ENCODE measurements around the gene PDIA4. TPM values are rescaled to one million over a fixed set of nuclear protein-coding genes. Genes with fewer than 3 reads are reported as not detected.

The PDIA4 gene
- total RNA-seq, result 10 to 100 TPM; 54.0 to 82.0 (median 62.7) TPM
- total RNA-seq (2013), result 78.7 TPM

DNA sequence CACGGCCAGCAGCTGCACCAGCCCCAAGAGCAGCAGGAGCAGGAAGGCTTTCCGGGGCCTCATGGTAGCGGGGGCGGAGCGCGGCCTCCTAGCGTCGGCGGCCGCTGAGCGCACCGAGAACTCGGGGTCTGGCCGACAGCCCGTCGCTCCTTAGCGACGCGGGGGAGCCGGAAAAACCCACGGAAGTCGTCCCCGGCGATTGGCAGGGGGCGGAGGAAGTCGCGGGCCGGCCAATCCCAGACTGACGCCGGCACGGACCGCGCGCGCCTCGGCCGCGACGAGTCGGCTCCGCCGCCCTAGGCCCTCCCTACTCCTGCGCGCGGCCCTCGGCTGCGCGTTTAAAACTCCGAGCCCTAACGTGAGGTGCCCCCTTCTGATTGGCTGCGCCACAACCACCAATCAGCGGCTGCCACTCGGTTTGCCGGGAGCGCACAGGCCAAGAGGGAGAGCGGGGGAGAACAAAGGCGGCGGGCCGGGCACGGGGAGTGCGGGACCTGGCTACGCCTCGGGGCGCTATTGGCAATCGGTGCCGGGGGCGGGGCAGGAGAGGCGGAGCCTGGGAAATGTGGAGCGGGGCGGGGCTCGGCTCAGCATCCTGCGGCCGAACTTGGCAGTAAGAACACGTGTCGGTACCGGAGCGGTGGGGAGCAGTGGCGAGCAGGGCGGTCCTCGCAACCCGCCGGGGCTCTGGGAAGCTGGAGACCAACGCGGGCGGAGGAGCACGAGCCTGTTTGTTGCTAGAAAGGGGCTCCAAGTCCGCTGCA is at the start of gene PDIA4:
Gene PDIA4 (minus strand): TSS at position 160 of the 764 bp plus-strand sequence. CDS start 97 bp downstream, at position 63.
- H3K4me3 Mint-ChIP-seq, result peak within 1 kb of the TSS; percentile 93
- H3K27ac Mint-ChIP-seq, result peak within 1 kb of the TSS; percentile 89 to 94
- Histone ChIP-seq H3K27ac (ENCODE audit: low read length) (peak within 1 kb of the TSS; percentile 60), H3K4me1 (ENCODE audit: control insufficient read depth, insufficient read depth, low read length) (peaks cover 18% of the 10 kb centered on the region), H3K36me3 (ENCODE audit: control insufficient read depth, insufficient read depth, low read length) (peaks cover 2% of the 10 kb centered on the region), H3K4me3 (ENCODE audit: low read length) (peak within 1 kb of the TSS; percentile 64), H3K9me3 (ENCODE audit: control insufficient read depth, insufficient read depth, low read length) (no peaks in the 10 kb centered on the region), H3K27me3 (ENCODE audit: control insufficient read depth, insufficient read depth, low read length) (no peaks in the 10 kb centered on the region)
- ATAC-seq, result peak; percentile 82 to 94 (median 87)
- TF ChIP-seq, protein P1, sequence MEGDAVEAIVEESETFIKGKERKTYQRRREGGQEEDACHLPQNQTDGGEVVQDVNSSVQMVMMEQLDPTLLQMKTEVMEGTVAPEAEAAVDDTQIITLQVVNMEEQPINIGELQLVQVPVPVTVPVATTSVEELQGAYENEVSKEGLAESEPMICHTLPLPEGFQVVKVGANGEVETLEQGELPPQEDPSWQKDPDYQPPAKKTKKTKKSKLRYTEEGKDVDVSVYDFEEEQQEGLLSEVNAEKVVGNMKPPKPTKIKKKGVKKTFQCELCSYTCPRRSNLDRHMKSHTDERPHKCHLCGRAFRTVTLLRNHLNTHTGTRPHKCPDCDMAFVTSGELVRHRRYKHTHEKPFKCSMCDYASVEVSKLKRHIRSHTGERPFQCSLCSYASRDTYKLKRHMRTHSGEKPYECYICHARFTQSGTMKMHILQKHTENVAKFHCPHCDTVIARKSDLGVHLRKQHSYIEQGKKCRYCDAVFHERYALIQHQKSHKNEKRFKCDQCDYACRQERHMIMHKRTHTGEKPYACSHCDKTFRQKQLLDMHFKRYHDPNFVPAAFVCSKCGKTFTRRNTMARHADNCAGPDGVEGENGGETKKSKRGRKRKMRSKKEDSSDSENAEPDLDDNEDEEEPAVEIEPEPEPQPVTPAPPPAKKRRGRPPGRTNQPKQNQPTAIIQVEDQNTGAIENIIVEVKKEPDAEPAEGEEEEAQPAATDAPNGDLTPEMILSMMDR (IDR thresholded peaks at IDR 0.05), result no peak
- intact Hi-C loops (cut with micrococcal nuclease), result loop anchor here (1.0 to 5.0 kb wide), 5 partner anchors 23 to 144 kb away; partner anchors contain the start of genes EZH2, ZNF398 and ZNF786
- peaks cover 36 to 42% of the 10 kb centered on the region in 2 donors for H3K4me1 Mint-ChIP-seq
- DNase-seq, result peak; percentile 96 to 98
- H3K9me3 Mint-ChIP-seq, result no peaks in the 10 kb centered on the region
- H3K27me3 Mint-ChIP-seq (ENCODE audit: low read depth in 2 of 2), result peaks cover 0 to 3% of the 10 kb centered on the region in 2 donors
- WGBS (ENCODE audit: insufficient coverage), result under 1% methylated on average over 87 of the region's 87 CpGs
- H3K36me3 Mint-ChIP-seq, result no peaks in the 10 kb centered on the region

GRCh38 chr7:149077594-149077993 is 49.3 kb upstream of the PDIA4 start:
- no peak overlapping the region for H3K27ac Mint-ChIP-seq
- H3K9me3 Mint-ChIP-seq, result no peaks in the 10 kb centered on the region
- intact Hi-C loops (cut with micrococcal nuclease), result no loop called here
- H3K4me3 Mint-ChIP-seq, result no peak overlapping the region
- ATAC-seq, result no peak
- Histone ChIP-seq H3K4me1 (ENCODE audit: control insufficient read depth, insufficient read depth, low read length) (no peaks in the 10 kb centered on the region), H3K36me3 (ENCODE audit: control insufficient read depth, insufficient read depth, low read length) (peaks cover 17% of the 10 kb centered on the region), H3K27me3 (ENCODE audit: control insufficient read depth, insufficient read depth, low read length) (no peaks in the 10 kb centered on the region), H3K9me3 (ENCODE audit: control insufficient read depth, insufficient read depth, low read length) (no peaks in the 10 kb centered on the region), H3K4me3 (ENCODE audit: low read length) (no peak overlapping the region), H3K27ac (ENCODE audit: low read length) (no peak overlapping the region)
- TF ChIP-seq, protein P1 (IDR thresholded peaks at IDR 0.05), result no peak
- peaks cover 6 to 7% of the 10 kb centered on the region in 2 donors for H3K4me1 Mint-ChIP-seq
- no peaks in the 10 kb centered on the region for H3K27me3 Mint-ChIP-seq (ENCODE audit: low read depth in 2 of 2)
- H3K36me3 Mint-ChIP-seq, result peaks cover 8% of the 10 kb centered on the region
- 81% methylated on average over 5 of the region's 9 CpGs for WGBS (ENCODE audit: insufficient coverage)
- no peak for DNase-seq

DNA sequence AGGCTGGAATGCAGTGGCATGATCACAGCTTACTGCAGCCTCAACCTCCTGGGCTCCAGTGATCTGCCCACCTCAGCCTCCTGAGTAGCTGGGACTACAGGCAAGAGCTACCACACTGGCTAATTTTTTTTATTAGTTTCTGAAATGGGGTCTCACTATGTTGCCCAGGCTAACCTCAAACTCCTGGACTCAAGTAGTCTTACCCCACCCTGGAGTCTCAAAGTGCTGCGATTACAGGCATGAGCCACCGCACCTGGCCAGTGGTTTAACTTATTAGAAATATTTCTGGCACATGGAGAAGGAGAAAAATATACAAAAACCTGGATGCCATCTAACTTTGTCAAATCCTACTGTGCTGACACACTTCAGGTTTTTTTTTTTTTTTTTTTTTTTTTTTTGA is 47.0 kb upstream of the PDIA4 start:
- peaks cover 39% of the 10 kb centered on the region for H3K36me3 ChIP-seq (ENCODE audit: control insufficient read depth, insufficient read depth, low read length)
- Mint-ChIP-seq H3K9me3 (no peaks in the 10 kb centered on the region), H3K36me3 (peaks cover 8% of the 10 kb centered on the region), H3K27ac (no peak overlapping the region), H3K27me3 (ENCODE audit: low read depth in 2 of 2) (no peaks in the 10 kb centered on the region), H3K4me3 (no peak overlapping the region), H3K4me1 (peaks cover 6 to 7% of the 10 kb centered on the region in 2 donors)
- intact Hi-C loops (cut with micrococcal nuclease), result no loop called here
- H3K4me3 ChIP-seq (ENCODE audit: low read length), result no peak overlapping the region
- DNase-seq (no peak), ATAC-seq (no peak)
- H3K4me1 ChIP-seq (ENCODE audit: control insufficient read depth, insufficient read depth, low read length), result peaks cover 7% of the 10 kb centered on the region
- no peaks in the 10 kb centered on the region for H3K9me3 ChIP-seq (ENCODE audit: control insufficient read depth, insufficient read depth, low read length)
- H3K27me3 ChIP-seq (ENCODE audit: control insufficient read depth, insufficient read depth, low read length), result no peaks in the 10 kb centered on the region
- H3K27ac ChIP-seq (ENCODE audit: low read length), result no peak overlapping the region
- TF ChIP-seq, protein P1 (IDR thresholded peaks at IDR 0.05), result no peak
- WGBS (ENCODE audit: insufficient coverage), result no CpG with 5 or more reads among the region's 2 CpGs

All from natural killer cell (primary cell).